ENCODE data around the gene NUP160. TPM values are rescaled to one million over a fixed set of nuclear protein-coding genes. Genes with fewer than 3 reads are reported as not detected.
"Not testable (repeated sequence)": the region's sequence is repeated elsewhere in the genome, so short reads cannot be mapped to it uniquely, and the experiment has no call there.

The NUP160 gene
- total and polyA plus RNA-seq, 2 of the 13 experiments (the other 11 are each of a cell fraction or from before 2014, with no cell fraction given), result 28.3 to 43.5 TPM

DNA sequence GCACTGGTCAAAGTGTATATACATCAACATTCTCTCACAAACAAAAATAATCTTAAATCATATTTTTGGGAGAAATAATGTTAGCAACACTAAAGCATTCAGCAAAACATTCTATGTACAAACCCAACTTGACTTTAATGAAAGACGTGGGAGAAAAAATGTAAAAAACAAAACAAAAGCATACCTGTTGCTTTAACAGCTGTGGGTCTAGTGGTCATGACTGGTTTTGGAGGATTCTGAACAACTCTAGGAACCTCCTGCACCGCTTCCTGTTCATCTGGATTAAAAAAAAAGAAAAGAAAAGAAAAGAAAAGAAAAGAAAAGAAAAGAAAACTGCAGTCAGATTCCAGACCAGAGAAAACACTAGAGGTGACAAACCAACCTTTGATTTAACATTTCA lies 83.1 kb downstream of the NUP160 start (continued):
- TF ChIP-seq BRD4 (CRISPR knock-in tag; IDR thresholded peaks at IDR 0.05) (no peak), ZNF256 (CRISPR knock-in tag; conservative IDR thresholded peaks at IDR 0.05) (no peak), ZFP62 (CRISPR knock-in tag; IDR thresholded peaks at IDR 0.05) (no peak), ZFAT (CRISPR knock-in tag; conservative IDR thresholded peaks at IDR 0.05) (no peak), ELF3 (CRISPR knock-in tag; IDR thresholded peaks at IDR 0.05) (no peak), ZNF563 (CRISPR knock-in tag; IDR thresholded peaks at IDR 0.05) (no peak), STAG1 (CRISPR knock-in tag; IDR thresholded peaks at IDR 0.05) (no peak)

DNA sequence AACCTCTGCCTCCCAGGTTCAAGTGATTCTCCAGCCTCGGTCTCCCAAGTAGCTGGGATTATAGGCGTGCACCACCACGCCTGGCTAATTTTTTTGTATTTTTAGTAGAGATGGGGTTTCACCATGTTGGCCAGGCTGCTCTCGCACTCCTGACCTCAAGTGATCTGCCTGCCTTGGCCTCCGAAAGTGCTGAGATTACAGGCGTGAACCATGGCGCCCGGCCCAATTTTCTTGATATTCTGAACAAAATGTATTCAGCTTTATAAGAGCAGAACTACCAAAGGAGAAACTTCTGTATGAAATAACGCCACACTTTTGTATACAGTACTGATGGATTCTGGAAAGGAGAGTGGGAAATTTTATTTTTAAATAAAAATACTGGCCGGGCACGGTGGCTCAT lies 88.9 kb downstream of the NUP160 start:
- CTCF ChIA-PET (ENCODE audit: low intra/inter-chr PET ratio, low total read pairs); BruUV-seq (replicated peaks): not testable (repeated sequence)
- H3K79me2 ChIP-seq (ENCODE audit: insufficient read depth, low read length), result peaks cover 24% of the 10 kb centered on the region

DNA sequence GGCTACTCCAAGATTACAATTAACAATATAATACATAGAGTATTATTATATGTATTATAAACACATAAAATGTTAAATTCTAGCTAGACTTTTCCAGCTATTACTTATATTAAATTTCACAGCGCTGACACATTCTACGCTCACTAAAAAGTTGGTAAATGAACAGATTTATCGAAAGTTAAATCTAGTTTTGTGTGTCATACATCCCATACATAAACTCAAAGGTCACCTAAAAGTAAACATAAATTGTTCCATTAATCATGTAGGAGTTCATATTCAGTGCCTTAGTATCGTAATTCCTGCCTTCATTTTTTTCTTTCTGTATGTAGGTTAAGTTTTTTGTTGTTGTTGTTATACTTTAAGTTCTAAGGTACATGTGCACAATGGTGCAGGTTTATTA lies 91.9 kb downstream of the NUP160 start:
- Histone ChIP-seq H2AFZ (ENCODE audit: low read length) (no peak overlapping the region), H3K36me3 (replicated peaks in 1 of 2; ENCODE audit: control insufficient read depth in 1 of 2, insufficient read depth in 2 of 2, low read length in 2 of 2) (peaks cover 25 to 75% of the 10 kb centered on the region in 2 experiments), H3K9ac (ENCODE audit: insufficient read depth, low read depth, low read length) (no peak overlapping the region), H3K79me2 (ENCODE audit: insufficient read depth, low read length) (peaks cover 10% of the 10 kb centered on the region), H3K27ac (ENCODE audit: extremely low read length, insufficient read depth, low read length) (no peak overlapping the region), H4K20me1 (ENCODE audit: insufficient read depth, low read length) (peaks cover 7% of the 10 kb centered on the region; the same call in 1 of the 2 replicates), H3K4me3 (replicated peaks in 1 of 3; ENCODE audit: insufficient read depth in 1 of 3, low read depth in 2 of 3, low read length in 3 of 3) (no peak overlapping the region), H3K9me3 (ENCODE audit: low read length) (no peaks in the 10 kb centered on the region), H3K4me2 (ENCODE audit: low read depth, low read length) (no peak overlapping the region), H3K4me1 (ENCODE audit: insufficient read depth, low read length) (no peaks in the 10 kb centered on the region), H3K27me3 (ENCODE audit: control insufficient read depth in 1 of 2, insufficient read depth in 2 of 2, low read length in 2 of 2) (no peaks in the 10 kb centered on the region)
- ATAC-seq, result no peak
- ChIA-PET POLR2A (no interaction called here), CTCF (ENCODE audit: low intra/inter-chr PET ratio, low total read pairs) (no interaction called here)
- no TSS peak for BruUV-seq (replicated peaks)
- WGBS (ENCODE audit: low lambda C conversion rate), result 99% methylated on average over 4 of the region's 4 CpGs
- FAIRE-seq, result no peak
- in situ Hi-C loops (cut with HindIII; ENCODE audit: extremely low pct_ligation_motif_present, low pct_unique_long_range_greater_than_20kb), result no loop called here
- intact Hi-C loops (cut with micrococcal nuclease; ENCODE audit: unreplicated experiment), result no loop called here
- no peak for DNase-seq (ENCODE audit: low spot score)
- TF ChIP-seq, protein P1, sequence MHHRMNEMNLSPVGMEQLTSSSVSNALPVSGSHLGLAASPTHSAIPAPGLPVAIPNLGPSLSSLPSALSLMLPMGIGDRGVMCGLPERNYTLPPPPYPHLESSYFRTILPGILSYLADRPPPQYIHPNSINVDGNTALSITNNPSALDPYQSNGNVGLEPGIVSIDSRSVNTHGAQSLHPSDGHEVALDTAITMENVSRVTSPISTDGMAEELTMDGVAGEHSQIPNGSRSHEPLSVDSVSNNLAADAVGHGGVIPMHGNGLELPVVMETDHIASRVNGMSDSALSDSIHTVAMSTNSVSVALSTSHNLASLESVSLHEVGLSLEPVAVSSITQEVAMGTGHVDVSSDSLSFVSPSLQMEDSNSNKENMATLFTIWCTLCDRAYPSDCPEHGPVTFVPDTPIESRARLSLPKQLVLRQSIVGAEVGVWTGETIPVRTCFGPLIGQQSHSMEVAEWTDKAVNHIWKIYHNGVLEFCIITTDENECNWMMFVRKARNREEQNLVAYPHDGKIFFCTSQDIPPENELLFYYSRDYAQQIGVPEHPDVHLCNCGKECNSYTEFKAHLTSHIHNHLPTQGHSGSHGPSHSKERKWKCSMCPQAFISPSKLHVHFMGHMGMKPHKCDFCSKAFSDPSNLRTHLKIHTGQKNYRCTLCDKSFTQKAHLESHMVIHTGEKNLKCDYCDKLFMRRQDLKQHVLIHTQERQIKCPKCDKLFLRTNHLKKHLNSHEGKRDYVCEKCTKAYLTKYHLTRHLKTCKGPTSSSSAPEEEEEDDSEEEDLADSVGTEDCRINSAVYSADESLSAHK (CRISPR knock-in tag; IDR thresholded peaks at IDR 0.05; ENCODE audit: borderline replicate concordance), result no peak
- TF ChIP-seq, protein P2, sequence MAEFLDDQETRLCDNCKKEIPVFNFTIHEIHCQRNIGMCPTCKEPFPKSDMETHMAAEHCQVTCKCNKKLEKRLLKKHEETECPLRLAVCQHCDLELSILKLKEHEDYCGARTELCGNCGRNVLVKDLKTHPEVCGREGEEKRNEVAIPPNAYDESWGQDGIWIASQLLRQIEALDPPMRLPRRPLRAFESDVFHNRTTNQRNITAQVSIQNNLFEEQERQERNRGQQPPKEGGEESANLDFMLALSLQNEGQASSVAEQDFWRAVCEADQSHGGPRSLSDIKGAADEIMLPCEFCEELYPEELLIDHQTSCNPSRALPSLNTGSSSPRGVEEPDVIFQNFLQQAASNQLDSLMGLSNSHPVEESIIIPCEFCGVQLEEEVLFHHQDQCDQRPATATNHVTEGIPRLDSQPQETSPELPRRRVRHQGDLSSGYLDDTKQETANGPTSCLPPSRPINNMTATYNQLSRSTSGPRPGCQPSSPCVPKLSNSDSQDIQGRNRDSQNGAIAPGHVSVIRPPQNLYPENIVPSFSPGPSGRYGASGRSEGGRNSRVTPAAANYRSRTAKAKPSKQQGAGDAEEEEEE (CRISPR knock-in tag; IDR thresholded peaks at IDR 0.05; ENCODE audit: borderline replicate concordance), result no peak
- TF ChIP-seq TAF1 (CRISPR knock-in tag; IDR thresholded peaks at IDR 0.05) (no peak), ZNF557 (CRISPR knock-in tag; IDR thresholded peaks at IDR 0.05) (no peak), ZNF33A (CRISPR knock-in tag; IDR thresholded peaks at IDR 0.05; ENCODE audit: borderline replicate concordance) (no peak), SMYD3 (CRISPR knock-in tag; IDR thresholded peaks at IDR 0.05) (no peak), ZNF441 (CRISPR knock-in tag; IDR thresholded peaks at IDR 0.05; ENCODE audit: borderline replicate concordance) (no peak), SAP130 (CRISPR knock-in tag; IDR thresholded peaks at IDR 0.05; ENCODE audit: low read depth) (no peak)

More for the DNA sequence above, 88.9 kb downstream of the NUP160 start:
- 89% methylated on average over 11 of the region's 11 CpGs for WGBS (ENCODE audit: low lambda C conversion rate)
- POLR2A ChIA-PET; H3K4me1 ChIP-seq (ENCODE audit: insufficient read depth, low read length); H3K27me3 ChIP-seq (ENCODE audit: control insufficient read depth in 1 of 2, insufficient read depth in 2 of 2, low read length in 2 of 2); intact Hi-C loops (cut with micrococcal nuclease; ENCODE audit: unreplicated experiment); H3K4me2 ChIP-seq (ENCODE audit: low read depth, low read length); H3K4me3 ChIP-seq (replicated peaks in 1 of 3; ENCODE audit: insufficient read depth in 1 of 3, low read depth in 2 of 3, low read length in 3 of 3); H3K9ac ChIP-seq (ENCODE audit: insufficient read depth, low read depth, low read length); in situ Hi-C loops (cut with HindIII; ENCODE audit: extremely low pct_ligation_motif_present, low pct_unique_long_range_greater_than_20kb); H3K9me3 ChIP-seq (ENCODE audit: low read length); DNase-seq (ENCODE audit: low spot score); H3K27ac ChIP-seq (ENCODE audit: extremely low read length, insufficient read depth, low read length); ATAC-seq; H4K20me1 ChIP-seq (ENCODE audit: insufficient read depth, low read length); FAIRE-seq; H2AFZ ChIP-seq (ENCODE audit: low read length): not testable (repeated sequence)
- TF ChIP-seq RBFOX2 (IDR thresholded peaks at IDR 0.05; ENCODE audit: low read depth, low read length), result 0 out of 2 replicates have a peak, but pooled peaks have one; percentile 14
- peaks cover 14 to 68% of the 10 kb centered on the region in 2 experiments; a peak in 4 of 5 replicates for H3K36me3 ChIP-seq (replicated peaks in 1 of 2; ENCODE audit: control insufficient read depth in 1 of 2, insufficient read depth in 2 of 2, low read length in 2 of 2)

Measured in HepG2 (cell line).